ENCODE measurements around the gene PDXK.

PDXK gene

GRCh38 chr21:43808367-43808766 is 89.4 kb downstream of the PDXK start:
- H3K4me3 ChIP-seq (ENCODE audit: low read depth in 1 of 2, low read length in 1 of 2), result no peak overlapping the region
- no peak for TF ChIP-seq CTCF (IDR thresholded peaks at IDR 0.05)
- peaks cover 16% of the 10 kb centered on the region for H3K27me3 ChIP-seq
- no peaks in the 10 kb centered on the region for H3K9me3 ChIP-seq
- peaks cover 33 to 48% of the 10 kb centered on the region in 2 experiments for H3K4me1 ChIP-seq (ENCODE audit: control insufficient read depth in 1 of 2, insufficient read depth in 1 of 2, low read depth in 1 of 2, low read length in 1 of 2)
- H3K36me3 ChIP-seq, result no peaks in the 10 kb centered on the region
- no peak overlapping the region for H3K27ac ChIP-seq

- Histone ChIP-seq H3K4me1 (ENCODE audit: control insufficient read depth in 1 of 2, insufficient read depth in 1 of 2, low read depth in 1 of 2, low read length in 1 of 2) (peaks cover 33 to 48% of the 10 kb centered on the region in 2 experiments), H3K36me3 (no peaks in the 10 kb centered on the region), H3K27me3 (peaks cover 16% of the 10 kb centered on the region), H3K27ac (no peak overlapping the region), H3K4me3 (ENCODE audit: low read depth in 1 of 2, low read length in 1 of 2) (no peak overlapping the region), H3K9me3 (no peaks in the 10 kb centered on the region)
- no peak for TF ChIP-seq CTCF (IDR thresholded peaks at IDR 0.05)
Observed at GRCh38 chr21:43808832-43809251, 89.9 kb downstream of the PDXK start.

- H3K27me3 ChIP-seq, result peaks cover 16% of the 10 kb centered on the region
- no peak overlapping the region for H3K4me3 ChIP-seq (ENCODE audit: low read depth in 1 of 2, low read length in 1 of 2)
- peaks cover 32 to 44% of the 10 kb centered on the region in 2 experiments for H3K4me1 ChIP-seq (ENCODE audit: control insufficient read depth in 1 of 2, insufficient read depth in 1 of 2, low read depth in 1 of 2, low read length in 1 of 2)
- TF ChIP-seq CTCF (IDR thresholded peaks at IDR 0.05), result no peak
- H3K36me3 ChIP-seq, result no peaks in the 10 kb centered on the region
- no peak overlapping the region for H3K27ac ChIP-seq
- H3K9me3 ChIP-seq, result no peaks in the 10 kb centered on the region
Observed at GRCh38 chr21:43809346-43809799, 90.4 kb downstream of the PDXK start.

GRCh38 chr21:43809853-43810504 is 91.0 kb downstream of the PDXK start:
- TF ChIP-seq CTCF (IDR thresholded peaks at IDR 0.05), result no peak
- Histone ChIP-seq H3K9me3 (no peaks in the 10 kb centered on the region), H3K4me3 (ENCODE audit: low read depth in 1 of 2, low read length in 1 of 2) (no peak overlapping the region), H3K36me3 (no peaks in the 10 kb centered on the region), H3K27me3 (peaks cover 22% of the 10 kb centered on the region), H3K4me1 (ENCODE audit: control insufficient read depth in 1 of 2, insufficient read depth in 1 of 2, low read depth in 1 of 2, low read length in 1 of 2) (peaks cover 26 to 38% of the 10 kb centered on the region in 2 experiments), H3K27ac (no peak overlapping the region)

- peak; percentile 93 for TF ChIP-seq CTCF (IDR thresholded peaks at IDR 0.05)
- Histone ChIP-seq H3K4me1 (ENCODE audit: control insufficient read depth in 1 of 2, insufficient read depth in 1 of 2, low read depth in 1 of 2, low read length in 1 of 2) (peaks cover 19 to 31% of the 10 kb centered on the region in 2 experiments), H3K36me3 (no peaks in the 10 kb centered on the region), H3K27ac (no peak overlapping the region), H3K27me3 (peaks cover 22% of the 10 kb centered on the region), H3K4me3 (ENCODE audit: low read depth in 1 of 2, low read length in 1 of 2) (no peak overlapping the region), H3K9me3 (no peaks in the 10 kb centered on the region)
Observed at GRCh38 chr21:43810505-43811261, 91.8 kb downstream of the PDXK start.
